ENCODE results near the gene HLA-A.

DNA sequence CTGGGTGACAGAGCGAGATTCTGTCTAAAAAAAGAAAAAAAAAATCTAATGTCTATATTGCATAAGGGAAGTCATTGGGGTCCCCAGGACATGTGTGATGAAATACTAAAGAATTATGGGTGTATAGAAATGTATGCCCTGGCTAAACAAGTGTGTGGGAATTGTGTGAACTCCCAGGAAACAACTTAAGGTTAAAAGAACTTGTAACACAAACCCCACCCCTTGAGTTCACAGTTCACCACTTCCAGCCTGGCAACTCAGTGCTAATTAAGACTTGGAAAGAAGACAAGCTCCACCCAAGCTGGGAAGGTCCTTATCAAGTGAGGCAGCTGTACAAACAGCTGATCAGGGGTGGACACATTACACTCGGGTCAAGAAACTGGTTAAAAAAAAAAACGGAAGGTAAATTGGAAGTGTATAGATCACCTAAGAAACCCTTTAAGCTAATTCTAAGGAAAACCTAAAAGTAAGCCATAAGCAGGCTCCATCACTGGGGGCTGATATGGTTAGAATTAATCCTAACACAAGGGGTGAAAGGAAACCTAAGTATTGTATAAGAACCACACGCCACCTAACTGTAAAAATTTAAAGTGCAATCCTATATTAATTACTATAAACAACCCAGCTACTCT, 25.2 kb downstream of the HLA-A start:
- TF ChIP-seq, protein P1, sequence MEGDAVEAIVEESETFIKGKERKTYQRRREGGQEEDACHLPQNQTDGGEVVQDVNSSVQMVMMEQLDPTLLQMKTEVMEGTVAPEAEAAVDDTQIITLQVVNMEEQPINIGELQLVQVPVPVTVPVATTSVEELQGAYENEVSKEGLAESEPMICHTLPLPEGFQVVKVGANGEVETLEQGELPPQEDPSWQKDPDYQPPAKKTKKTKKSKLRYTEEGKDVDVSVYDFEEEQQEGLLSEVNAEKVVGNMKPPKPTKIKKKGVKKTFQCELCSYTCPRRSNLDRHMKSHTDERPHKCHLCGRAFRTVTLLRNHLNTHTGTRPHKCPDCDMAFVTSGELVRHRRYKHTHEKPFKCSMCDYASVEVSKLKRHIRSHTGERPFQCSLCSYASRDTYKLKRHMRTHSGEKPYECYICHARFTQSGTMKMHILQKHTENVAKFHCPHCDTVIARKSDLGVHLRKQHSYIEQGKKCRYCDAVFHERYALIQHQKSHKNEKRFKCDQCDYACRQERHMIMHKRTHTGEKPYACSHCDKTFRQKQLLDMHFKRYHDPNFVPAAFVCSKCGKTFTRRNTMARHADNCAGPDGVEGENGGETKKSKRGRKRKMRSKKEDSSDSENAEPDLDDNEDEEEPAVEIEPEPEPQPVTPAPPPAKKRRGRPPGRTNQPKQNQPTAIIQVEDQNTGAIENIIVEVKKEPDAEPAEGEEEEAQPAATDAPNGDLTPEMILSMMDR (conservative IDR thresholded peaks at IDR 0.05; ENCODE audit: low read depth in 2 of 2): peak in 1 of 2 experiments; percentile 24; a peak in 2 of 4 replicates
- TF ChIP-seq EZH2 (IDR thresholded peaks at IDR 0.05; ENCODE audit: low read depth, unreplicated experiment) (no peak), EZH2phosphoT487 (IDR thresholded peaks at IDR 0.05; ENCODE audit: unreplicated experiment) (no peak), POLR2AphosphoS5 (IDR thresholded peaks at IDR 0.05; ENCODE audit: low read depth) (no peak), CREB1 (CRISPR knock-in tag; IDR thresholded peaks at IDR 0.05; ENCODE audit: low read depth) (no peak)
